Stimulated activated CD4-positive, alpha-beta T cell treated with anti-CD3 and anti-CD28 coated beads, Interleukin-1b, Interleukin-23, amount 100 ng/mL, for 1 hour (primary cell): ENCODE results near the gene NAA60.
A peak's percentile ranks its signal among the peaks of the same experiment; 100 is the strongest.
"Not testable (repeated sequence)": the region's sequence is repeated elsewhere in the genome, so short reads cannot be mapped to it uniquely, and the experiment has no call there.

Experiments
- DNase-seq, 2 donors: peaks; one replicate each; pipeline ENCODE4 v3.0.0-alpha.2; 2020; ENCODE audit warnings: low read depth in 2 of 2

NAA60 gene

GRCh38 chr16:3482659-3483241 is 39.3 kb downstream of the NAA60 start:
- DNase-seq = no peak

- no peak for DNase-seq
Measured at GRCh38 chr16:3484318-3485096, 41.0 kb downstream of the NAA60 start.

DNA sequence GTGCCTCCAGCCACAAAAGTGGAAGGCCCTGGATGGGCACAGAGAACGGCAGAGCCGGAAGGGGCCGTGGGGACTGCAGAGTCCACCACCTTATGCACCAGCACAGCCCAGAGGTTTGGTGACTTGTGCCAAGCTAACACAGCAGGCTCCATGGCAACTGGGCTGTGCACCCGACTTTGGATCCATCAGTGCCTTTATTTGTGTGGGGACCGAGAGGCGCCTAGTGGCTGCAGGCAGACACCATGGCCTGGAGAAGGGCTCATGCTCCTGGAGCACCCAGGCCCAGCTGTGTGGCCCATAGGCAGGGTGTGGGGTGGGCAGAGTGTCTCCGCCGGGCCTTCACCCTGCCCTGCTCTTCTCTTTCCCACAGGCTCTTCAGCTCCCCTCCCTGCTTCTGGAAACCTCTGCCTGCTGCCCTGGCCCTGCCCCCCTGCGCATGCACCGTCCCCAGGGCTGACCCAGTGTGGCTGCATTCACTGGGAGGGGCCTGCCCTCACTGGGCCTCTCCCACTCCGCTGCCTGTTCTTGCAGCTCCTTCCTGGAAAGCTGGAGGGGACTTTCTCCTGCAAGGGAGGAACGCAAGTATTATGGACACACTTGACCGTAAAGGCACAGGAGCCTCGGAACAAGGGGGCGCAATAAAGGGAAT is 41.7 kb downstream of the NAA60 start:
- no peak for DNase-seq

GRCh38 chr16:3485821-3486505 is 42.5 kb downstream of the NAA60 start:
- no peak for DNase-seq

DNA sequence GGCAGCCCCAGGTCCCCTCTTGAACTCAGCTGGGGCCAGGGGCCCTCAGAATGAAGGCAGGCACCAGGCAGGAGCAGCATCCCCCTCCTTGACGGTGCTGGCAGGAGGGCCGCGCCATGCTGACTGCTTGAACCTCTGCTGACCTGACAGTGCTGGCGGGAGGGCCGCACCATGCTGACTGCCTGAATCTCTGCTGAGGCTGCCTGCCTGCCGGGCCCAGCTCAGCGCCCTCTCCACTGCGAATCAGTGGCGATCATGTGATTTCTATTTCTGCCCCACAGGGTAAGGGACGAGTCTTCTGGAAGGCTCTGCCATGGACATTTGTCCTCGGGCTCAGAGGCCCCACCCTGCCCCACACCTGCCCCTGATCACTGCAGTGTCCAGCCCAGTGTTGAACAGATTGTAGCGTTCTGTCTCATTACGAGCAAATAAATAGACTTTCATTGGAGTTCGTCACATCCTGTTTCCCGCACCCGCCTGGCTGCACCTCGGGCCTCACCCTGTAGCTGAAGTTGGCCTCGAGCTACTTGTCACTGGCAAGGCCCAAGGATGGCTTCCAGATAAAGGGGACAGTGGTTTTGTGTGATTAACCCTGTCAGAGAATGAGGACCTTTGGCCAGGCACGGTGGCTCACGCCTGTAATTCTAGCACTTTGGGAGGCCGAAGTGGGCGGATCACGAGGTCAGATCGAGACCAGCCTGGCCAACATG is 43.2 kb downstream of the NAA60 start:
- DNase-seq = no peak

GRCh38 chr16:3487521-3488410 is 44.3 kb downstream of the NAA60 start:
- no peak for DNase-seq

DNA sequence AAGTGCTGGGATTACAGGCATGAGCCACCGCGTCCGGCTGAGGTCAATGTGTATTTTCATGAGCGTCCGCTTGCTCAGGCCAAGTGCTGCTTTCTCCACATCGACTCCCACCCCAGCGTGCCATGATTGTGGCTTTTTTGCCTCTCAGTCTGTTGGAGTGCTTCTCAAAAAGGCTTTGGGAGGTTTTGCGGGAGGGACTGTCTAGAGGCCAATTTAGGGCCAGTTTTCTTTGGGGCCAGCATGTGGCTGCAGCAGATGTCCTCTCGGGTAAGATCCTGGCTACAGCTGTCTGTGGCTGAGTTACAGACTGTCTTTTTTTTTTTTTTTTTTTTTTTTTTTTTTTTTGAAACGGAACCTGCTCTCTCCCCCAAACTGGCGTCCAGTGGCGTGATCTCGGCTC is 45.3 kb downstream of the NAA60 start:
- no peak for DNase-seq

- DNase-seq = no peak
Measured at GRCh38 chr16:3490911-3491629, 47.6 kb downstream of the NAA60 start.

DNA sequence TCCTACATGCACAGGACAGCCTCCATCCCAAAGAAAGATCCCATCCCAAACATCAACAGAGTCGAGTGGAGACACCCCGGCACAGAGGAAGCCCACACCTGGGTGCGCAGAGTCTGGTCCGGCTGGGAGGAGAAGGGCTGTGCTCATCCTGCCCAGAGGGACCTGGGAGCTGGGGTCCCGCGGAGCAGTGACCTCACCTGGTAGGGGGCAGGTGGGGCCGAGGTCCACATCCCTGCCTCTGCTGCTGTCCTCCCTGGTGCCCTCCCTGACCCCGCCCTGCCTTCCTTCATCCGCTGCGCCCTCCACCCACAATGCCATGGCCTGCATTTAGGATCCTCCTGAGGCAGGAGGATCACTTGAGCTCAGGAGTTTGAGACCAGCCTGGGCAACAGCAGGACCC is 48.9 kb downstream of the NAA60 start:
- no peak for DNase-seq

- no peak for DNase-seq
Measured at GRCh38 chr16:3494386-3494973, 51.0 kb downstream of the NAA60 start.

DNA sequence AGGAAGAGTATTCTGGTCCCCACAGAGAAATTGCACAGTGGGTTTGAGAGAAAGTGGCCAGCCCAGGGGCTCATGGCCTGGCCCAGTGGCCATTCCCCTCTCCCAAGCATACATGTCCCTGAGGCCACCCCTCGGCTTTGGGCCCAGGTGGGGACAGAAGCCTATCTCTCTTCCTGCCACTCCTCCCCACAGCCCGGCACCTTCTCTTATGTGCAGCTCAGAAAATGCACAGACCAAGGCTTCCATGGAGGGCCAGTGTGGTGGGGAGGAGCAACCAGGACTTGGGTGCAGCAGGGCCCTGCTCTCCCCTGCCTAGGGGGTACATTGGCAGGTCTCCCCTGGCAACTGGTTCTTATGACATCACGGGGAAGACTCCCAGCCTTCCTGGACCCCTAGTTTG is 51.7 kb downstream of the NAA60 start, which contains the start of gene C16orf90:
C16orf90 (minus strand) TSS at position 314 of the 400 bp plus-strand sequence; CDS start at position 246, 68 bp downstream.
- DNase-seq = no peak

GRCh38 chr16:3496386-3496785 is 52.9 kb downstream of the NAA60 start:
- DNase-seq = no peak

DNA sequence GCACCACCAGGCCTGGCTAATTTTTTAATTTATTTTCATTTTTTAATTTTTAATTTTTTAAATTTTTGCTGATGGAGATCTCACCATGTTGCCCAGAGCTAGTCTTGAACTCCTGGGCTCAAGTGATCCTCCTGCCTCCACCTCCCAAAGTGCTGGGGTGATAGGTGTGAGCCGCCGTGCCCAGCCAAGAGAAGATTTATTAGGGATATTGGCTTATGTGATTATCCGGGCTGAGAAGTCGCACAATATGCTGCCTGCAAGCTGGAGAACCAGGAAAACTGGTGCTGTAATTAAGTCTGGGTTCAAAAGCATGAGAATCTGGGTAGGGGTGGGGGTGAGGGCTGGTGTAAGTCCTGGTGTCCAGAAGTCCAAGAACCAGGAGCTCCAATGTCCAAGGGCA is 54.3 kb downstream of the NAA60 start:
- DNase-seq = no peak

DNA sequence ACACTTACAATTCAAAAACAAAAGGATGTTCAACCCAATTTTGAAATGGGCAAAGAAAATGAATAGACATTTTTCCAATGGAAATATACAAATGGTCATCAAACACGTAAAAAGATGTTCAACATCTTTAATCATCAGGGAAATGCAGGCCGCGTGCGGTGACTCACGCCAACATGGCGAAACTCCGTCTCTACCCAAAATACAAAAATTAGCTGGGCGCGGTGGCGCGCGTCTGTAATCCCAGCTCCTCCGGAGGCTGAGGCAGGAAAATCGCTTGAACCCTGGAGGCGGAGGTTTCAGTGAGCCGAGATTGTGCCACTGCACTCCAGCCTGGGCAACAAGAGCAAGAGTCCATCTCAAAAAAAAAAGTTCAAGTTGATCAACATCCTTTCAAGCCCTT is 55.5 kb downstream of the NAA60 start:
- DNase-seq = no peak

GRCh38 chr16:3501412-3501761 is 57.9 kb downstream of the NAA60 start:
- DNase-seq = not testable (repeated sequence)

DNA sequence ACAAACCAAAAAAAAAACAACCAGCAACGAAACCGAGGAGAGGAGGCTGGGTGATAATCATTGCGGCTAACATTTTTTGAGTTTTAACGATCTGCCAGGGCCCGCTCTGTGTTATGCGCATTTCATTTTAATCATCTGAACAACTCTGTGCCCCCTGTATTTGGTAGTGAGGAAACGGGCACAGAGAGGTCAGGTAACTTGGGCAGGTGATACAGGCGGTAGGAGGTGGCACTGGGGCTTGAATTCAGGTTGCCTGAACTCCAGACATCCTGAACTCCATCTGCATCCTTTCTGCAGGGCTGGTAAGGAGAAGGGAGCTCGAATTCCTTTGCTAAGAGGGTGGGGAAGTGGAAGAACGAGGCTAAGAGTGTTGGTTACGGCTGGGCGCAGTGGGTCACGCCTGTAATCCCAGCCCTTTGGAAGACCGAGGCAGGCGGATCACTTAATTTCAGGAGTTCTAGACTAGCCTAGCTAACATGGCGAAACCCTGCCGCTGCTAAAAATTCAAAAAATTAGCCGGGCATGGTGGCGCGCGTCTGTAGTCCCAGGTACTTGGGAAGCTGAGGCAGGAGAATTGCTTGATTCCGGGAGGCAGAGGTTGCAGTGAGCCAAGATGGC is 58.4 kb downstream of the NAA60 start:
- no peak for DNase-seq

GRCh38 chr16:3503523-3503922 is 60.0 kb downstream of the NAA60 start:
- DNase-seq = no peak

- no peak for DNase-seq
Measured at GRCh38 chr16:3508736-3509135, 65.3 kb downstream of the NAA60 start.

GRCh38 chr16:3509470-3509928 is 66.0 kb downstream of the NAA60 start:
- peak in 1 of 2 donors; percentile 42 for DNase-seq
